Skeletal muscle satellite cell (primary cell): ENCODE data around the gene CHCHD10.

ENCODE experiments used
- H3K27me3 ChIP-seq: 2 replicates; pipeline ENCODE4 v1.7.0; 2013; ENCODE audit warnings: low read length; ENCODE audit not compliant: control insufficient read depth, insufficient read depth
- H3K36me3 ChIP-seq: 2 replicates; pipeline ENCODE4 v1.7.0; 2013; ENCODE audit warnings: mild to moderate bottlenecking, control low read depth, low read length; ENCODE audit not compliant: insufficient read depth
- H3K4me1 ChIP-seq: 2 replicates; pipeline ENCODE4 v1.7.0; 2013; ENCODE audit warnings: low read length; ENCODE audit not compliant: control insufficient read depth, insufficient read depth
- H3K4me2 ChIP-seq: 2 replicates; pipeline ENCODE4 v1.7.0; 2013; ENCODE audit warnings: mild to moderate bottlenecking, low read length
- H3K4me3 ChIP-seq: 2 replicates; pipeline ENCODE4 v1.7.0; 2013; ENCODE audit warnings: low read length
- H3K9ac ChIP-seq: 2 replicates; pipeline ENCODE4 v1.7.0; 2013; ENCODE audit warnings: mild to moderate bottlenecking, low read depth, low read length, moderate library complexity
- H3K9me3 ChIP-seq: replicated peaks from 2 replicates; pipeline ENCODE4 v1.7.0; 2013; ENCODE audit warnings: mild to moderate bottlenecking, control low read depth, low read length

The CHCHD10 gene

DNA sequence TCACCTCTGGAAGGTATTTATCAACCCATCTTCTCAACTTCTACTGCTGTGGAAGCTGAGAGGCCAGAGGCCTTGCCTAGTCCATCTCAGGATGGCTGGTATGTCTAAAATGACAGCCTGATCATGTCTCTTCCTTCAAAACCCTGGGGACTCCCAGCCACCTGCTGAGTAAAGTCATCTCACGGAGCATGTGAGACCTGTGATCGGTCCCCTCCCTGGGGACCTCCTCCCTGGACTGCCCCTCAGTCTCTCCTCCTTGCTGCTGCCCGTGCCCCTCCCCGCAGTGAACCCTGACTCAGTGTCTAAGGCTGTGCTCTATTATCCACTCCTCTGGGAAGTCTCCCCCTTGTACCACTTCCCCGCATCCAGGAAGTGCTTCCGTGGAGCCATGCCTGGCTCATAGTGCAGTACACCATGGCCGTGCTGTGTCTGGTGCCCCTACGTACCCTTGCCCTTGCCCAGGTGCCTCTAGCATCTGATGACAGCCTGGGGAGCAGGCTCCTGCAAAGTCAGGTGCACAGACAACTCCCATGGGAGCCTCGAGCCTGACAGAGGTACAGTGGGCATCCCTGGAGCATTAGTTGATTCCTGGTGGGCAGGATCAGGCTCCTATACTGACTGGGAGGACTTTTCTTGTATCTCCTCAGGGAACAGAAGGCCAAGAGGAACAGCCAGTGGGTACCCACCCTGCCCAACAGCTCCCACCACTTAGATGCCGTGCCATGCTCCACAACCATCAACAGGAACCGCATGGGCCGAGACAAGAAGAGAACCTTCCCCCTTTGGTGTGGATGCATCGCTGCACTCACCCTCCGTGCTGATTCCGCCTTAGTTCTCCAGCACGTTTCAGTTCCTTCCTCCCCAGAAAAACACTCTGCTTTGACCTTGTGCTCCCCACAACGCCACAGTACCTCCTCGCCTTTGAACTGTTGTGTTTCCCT, 32.8 kb upstream of the CHCHD10 start:
- H3K36me3 ChIP-seq: peaks cover 68% of the 10 kb centered on the region

DNA sequence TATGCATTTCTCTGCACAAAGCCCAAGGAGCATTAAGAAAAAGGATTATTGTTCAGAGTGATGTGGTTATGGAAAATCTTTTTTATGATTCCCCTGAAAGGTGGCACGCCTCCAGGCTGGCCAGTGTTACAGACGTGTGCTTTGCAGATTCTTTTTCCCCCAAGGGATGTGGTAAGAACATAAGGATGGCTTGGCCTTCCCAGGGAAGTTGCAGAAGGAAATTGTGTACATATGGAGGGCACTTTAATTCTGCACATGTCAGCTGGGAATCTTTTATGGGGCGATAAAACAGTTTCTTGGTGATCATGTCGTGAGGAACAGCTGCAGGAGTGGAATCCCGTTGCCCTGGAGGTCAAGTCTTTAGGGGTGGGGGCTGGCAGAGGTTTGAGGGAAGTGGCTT, 28.7 kb upstream of the CHCHD10 start:
- no peaks in the 10 kb centered on the region for H3K9me3 ChIP-seq
- no peak overlapping the region for H3K4me3 ChIP-seq
- no peak overlapping the region for H3K4me2 ChIP-seq
- no peaks in the 10 kb centered on the region for H3K27me3 ChIP-seq
- no peak overlapping the region for H3K9ac ChIP-seq
- H3K36me3 ChIP-seq: peaks cover 68% of the 10 kb centered on the region
- H3K4me1 ChIP-seq: peaks cover 7% of the 10 kb centered on the region

More for the DNA sequence above, 32.8 kb upstream of the CHCHD10 start:
- Histone ChIP-seq H3K9me3 (no peaks in the 10 kb centered on the region), H3K4me2 (no peak overlapping the region), H3K27me3 (no peaks in the 10 kb centered on the region), H3K9ac (no peak overlapping the region), H3K4me1 (peaks cover 7% of the 10 kb centered on the region), H3K4me3 (no peak overlapping the region)

DNA sequence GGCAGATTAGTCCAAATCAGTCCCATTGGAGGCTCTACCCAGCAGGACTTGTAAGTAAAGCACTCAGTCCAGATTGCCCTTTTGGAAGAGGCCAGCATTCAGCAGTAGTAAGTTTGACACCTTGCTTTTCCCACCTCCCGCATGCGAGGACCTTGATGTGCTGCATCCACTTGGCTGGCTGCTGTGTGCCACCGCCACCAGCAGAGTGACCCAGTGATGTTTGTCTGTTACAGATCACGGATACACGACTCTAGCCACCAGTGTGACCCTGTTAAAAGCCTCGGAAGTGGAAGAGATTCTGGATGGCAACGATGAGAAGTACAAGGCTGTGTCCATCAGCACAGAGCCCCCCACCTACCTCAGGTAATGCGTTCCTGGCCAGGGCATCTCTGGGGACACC, 25.6 kb upstream of the CHCHD10 start:
- Histone ChIP-seq H3K9ac (no peak overlapping the region), H3K27me3 (no peaks in the 10 kb centered on the region), H3K4me1 (peaks cover 13% of the 10 kb centered on the region), H3K4me2 (no peak overlapping the region), H3K4me3 (no peak overlapping the region), H3K36me3 (peaks cover 50% of the 10 kb centered on the region), H3K9me3 (no peaks in the 10 kb centered on the region)

DNA sequence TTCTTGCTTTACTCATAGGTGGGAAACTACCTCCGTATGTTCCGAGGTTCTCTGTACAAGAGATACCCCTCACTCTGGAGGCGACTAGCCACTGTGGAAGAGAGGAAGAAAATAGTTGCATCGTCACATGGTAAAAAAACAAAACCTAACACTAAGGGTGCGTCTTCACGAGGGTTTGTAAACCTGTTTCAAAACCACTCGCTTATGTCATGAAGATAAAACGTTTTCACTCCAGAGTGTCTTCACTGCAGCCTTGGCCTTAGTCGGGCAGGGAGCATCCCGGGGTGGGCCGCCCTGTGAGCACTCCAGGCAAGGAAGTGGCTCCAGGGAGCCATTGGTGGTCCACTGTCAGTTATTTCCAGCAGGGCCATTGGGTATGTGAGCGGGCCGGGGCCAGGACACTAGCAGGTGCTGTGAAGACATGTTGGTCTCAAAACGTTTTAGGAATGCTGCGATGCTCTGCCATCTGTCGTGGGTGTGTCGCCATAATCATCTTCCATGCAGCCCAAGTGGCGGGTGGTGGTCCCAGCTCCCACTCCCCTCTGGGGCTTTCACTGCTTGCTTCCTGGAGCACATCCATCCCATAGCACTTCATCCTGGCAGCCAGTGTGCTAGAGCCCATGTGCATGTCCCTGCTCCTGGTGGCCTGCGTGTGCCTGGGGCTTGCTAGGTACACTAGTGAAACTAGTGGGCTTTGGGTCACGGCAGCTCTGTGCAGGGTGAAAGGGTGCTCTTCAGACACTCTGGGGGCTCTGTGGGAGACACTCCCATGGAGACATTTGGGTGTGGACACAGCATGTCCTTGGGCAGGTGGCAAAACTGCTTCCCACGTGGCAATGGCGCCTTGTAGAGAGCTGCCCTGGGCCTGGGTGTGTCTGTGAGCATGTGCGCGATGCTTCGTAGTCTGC, 24.2 kb upstream of the CHCHD10 start:
- Histone ChIP-seq H3K9me3 (no peaks in the 10 kb centered on the region), H3K4me2 (no peak overlapping the region), H3K9ac (no peak overlapping the region), H3K36me3 (peaks cover 44% of the 10 kb centered on the region), H3K27me3 (no peaks in the 10 kb centered on the region), H3K4me3 (no peak overlapping the region), H3K4me1 (peaks cover 13% of the 10 kb centered on the region)

DNA sequence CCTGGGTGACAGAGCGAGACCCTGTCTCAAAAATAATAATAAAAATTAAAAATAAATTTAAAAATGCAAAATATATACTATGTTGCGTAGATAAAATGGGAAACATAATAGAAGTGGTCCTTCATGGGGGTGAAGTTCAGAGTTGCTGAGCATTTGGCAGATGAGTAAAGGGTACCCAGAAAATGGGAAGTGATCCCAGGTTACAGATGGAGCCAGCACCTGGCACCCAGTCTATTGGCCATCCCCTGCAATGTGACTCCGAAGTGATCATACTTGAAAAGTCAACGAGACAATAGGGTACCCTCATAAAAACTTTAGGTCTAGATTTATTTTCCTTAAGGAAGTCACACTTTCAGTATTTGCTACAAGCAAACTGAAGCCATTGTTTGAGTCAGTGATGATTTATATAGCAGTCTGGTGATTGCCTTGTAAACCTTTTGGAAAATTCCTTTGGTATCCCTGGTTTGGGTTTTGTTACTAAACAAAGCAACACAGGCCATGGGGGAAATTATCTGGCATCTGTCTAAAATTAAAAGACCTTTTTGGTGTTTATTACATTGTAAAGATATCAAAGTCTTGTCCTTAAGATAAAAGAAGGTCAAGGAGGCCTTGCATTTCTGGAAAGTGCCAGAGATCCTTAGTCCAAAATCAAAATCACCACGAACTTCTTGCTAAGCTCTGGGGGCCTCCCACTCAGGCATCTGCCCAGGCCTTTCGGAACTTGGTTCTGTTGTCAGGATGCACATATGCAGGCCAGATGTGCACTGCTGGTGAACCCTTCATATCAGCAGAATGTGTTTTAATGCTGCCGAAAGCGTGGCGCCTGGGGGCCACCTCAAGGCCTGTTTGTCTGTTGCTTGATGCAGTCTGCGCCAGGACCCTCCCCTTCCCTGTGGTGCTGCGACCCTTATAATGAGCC, 23.3 kb upstream of the CHCHD10 start:
- Histone ChIP-seq H3K36me3 (peaks cover 37% of the 10 kb centered on the region), H3K4me3 (no peak overlapping the region), H3K9ac (no peak overlapping the region), H3K9me3 (no peaks in the 10 kb centered on the region), H3K27me3 (no peaks in the 10 kb centered on the region), H3K4me2 (no peak overlapping the region), H3K4me1 (peaks cover 12% of the 10 kb centered on the region)

DNA sequence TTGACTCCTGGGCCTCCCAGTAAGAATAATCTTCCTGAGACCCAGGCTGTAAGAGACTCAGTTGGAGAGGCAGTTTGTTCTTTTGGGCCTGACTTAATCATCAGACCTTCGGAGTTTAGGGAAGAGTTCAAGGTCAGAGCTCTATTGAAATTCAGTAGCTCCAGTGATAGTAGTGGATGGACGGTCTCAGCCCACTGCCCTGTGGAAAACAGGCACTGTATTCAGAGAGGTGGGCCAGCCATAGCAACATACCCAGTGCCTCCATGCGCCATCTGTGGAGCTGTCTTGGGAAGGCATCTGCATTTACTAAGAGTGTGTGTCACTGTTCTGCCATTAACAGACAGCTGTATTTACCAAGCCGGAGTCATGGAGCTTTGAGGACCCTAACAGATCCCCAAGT, 21.9 kb upstream of the CHCHD10 start:
- no peak overlapping the region for H3K4me3 ChIP-seq

DNA sequence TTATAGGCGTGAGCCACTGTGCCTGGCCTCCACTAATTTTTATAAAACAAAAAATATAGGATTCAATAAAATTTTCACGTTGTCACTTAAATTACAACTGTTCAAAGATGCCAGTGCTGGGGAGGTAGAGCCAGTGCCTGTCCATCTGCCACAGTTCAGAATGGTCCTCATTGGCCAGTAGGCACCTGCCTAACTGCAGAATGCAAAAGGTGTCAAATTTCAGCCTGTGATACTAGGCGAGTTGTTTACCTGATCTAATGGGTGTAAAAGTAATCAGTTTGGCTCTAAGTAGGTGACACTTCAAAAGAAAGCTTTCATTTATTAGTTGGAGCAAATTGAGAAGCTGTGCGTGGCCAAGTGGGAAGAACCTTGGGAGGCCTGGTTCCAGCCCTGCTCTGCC, 21.3 kb upstream of the CHCHD10 start:
- no peak overlapping the region for H3K4me2 ChIP-seq
- H3K4me3 ChIP-seq: no peak overlapping the region
- H3K9ac ChIP-seq: no peak overlapping the region
- H3K4me1 ChIP-seq: peaks cover 16% of the 10 kb centered on the region
- no peaks in the 10 kb centered on the region for H3K9me3 ChIP-seq
- H3K27me3 ChIP-seq: no peaks in the 10 kb centered on the region
- H3K36me3 ChIP-seq: peaks cover 22% of the 10 kb centered on the region

More for the DNA sequence above, 21.9 kb upstream of the CHCHD10 start:
- H3K9me3 ChIP-seq: no peaks in the 10 kb centered on the region
- no peaks in the 10 kb centered on the region for H3K27me3 ChIP-seq
- peaks cover 26% of the 10 kb centered on the region for H3K36me3 ChIP-seq
- no peak overlapping the region for H3K4me2 ChIP-seq
- peaks cover 12% of the 10 kb centered on the region for H3K4me1 ChIP-seq
- H3K9ac ChIP-seq: no peak overlapping the region

DNA sequence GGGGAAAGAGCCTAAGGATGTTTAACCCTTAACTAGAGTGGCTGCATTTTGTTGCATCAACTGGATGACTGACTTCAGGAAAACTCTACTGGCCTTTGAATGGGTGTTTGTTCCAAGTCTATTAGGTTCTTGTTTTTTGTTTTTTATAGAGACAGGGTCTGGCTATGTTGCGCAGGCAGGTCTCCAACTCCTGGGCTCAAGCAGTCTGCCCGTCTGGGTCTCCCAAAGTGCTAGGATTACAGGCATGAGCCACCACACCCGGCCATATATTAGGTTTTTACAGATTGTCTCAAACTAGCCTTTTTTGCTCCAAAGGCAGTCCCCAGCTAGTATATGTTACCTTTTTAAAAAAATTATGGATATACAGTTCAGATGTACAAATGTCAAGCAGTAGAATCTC, 20.1 kb upstream of the CHCHD10 start:
- H3K4me3 ChIP-seq: peak overlapping the region; percentile 99
- H3K4me1 ChIP-seq: peaks cover 17% of the 10 kb centered on the region
- H3K36me3 ChIP-seq: peaks cover 14% of the 10 kb centered on the region
- H3K9me3 ChIP-seq: no peaks in the 10 kb centered on the region
- H3K27me3 ChIP-seq: no peaks in the 10 kb centered on the region
- H3K9ac ChIP-seq: peak overlapping the region; percentile 100
- H3K4me2 ChIP-seq: peak overlapping the region; percentile 89

DNA sequence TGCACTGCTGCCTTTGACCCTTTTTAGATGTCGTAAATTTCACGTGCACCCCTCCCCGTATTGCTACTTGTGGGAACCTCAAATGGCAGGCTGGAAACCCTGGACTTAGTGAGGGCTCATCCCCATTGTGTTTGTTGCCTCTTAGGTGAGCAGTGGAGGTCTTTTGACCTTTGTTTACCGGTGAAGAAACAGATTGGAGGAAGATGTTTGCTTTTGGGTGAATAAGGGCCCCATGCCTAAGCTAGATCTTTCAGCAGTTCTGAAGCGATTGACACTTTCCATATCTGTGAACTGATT, 19.8 kb upstream of the CHCHD10 start:
- no peaks in the 10 kb centered on the region for H3K9me3 ChIP-seq
- peak overlapping the region; percentile 100 for H3K9ac ChIP-seq

DNA sequence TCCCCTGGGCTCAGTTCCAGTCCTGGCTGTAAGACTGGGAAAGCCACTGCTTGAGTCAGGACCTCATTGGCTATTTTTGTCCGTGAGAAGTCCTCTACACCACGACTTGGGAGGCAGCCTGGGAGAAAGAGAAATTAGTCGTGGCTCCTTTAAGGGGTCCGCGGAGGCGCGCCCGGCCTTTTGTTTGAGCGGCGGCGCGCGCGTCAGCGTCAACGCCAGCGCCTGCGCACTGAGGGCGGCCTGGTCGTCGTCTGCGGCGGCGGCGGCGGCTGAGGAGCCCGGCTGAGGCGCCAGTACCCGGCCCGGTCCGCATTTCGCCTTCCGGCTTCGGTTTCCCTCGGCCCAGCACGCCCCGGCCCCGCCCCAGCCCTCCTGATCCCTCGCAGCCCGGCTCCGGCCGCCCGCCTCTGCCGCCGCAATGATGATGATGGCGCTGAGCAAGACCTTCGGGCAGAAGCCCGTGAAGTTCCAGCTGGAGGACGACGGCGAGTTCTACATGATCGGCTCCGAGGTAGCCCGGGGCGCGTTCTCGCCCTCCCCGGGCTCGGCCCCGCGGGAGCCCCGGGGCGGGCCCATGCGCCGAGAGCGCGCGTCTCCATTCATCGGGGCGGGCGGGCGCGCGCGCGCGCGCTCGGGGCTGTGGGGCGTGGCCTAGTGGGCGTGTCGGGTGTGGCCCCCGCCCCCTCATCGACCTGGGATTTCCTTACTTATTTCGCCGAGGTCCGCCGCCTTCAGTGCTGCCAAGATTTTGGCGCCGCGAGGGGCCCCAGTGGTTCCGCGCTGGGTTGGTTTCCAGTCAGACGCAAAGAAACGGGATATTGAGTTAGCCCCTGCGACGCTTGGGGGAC, 19.2 kb upstream of the CHCHD10 start, which contains the start of gene SMARCB1:
TSS of gene SMARCB1 (plus strand) at position 215 of the 848 bp plus-strand sequence. CDS start at position 419, 204 bp downstream.
- H3K4me2 ChIP-seq: peak within 1 kb of the TSS; percentile 89

More for the DNA sequence above, 19.8 kb upstream of the CHCHD10 start:
- peak overlapping the region; percentile 89 for H3K4me2 ChIP-seq
- H3K27me3 ChIP-seq: no peaks in the 10 kb centered on the region
- peak overlapping the region; percentile 99 for H3K4me3 ChIP-seq
- H3K36me3 ChIP-seq: peaks cover 10% of the 10 kb centered on the region
- H3K4me1 ChIP-seq: peaks cover 17% of the 10 kb centered on the region

More for the DNA sequence above, 19.2 kb upstream of the CHCHD10 start, which contains the start of gene SMARCB1:
- H3K4me3 ChIP-seq: peak within 1 kb of the TSS; percentile 99
- peaks cover 5% of the 10 kb centered on the region for H3K36me3 ChIP-seq
- H3K4me1 ChIP-seq: peaks cover 21% of the 10 kb centered on the region
- H3K9me3 ChIP-seq: no peaks in the 10 kb centered on the region
- H3K27me3 ChIP-seq: no peaks in the 10 kb centered on the region
- H3K9ac ChIP-seq: peak within 1 kb of the TSS; percentile 100
